SH-SY5Y (cell line): ENCODE measurements around the gene XYLT1.

Experiments used
- GATA2 ChIP-seq: IDR thresholded peaks from 2 replicates; pipeline ENCODE4 v1.6.1; 2011; ENCODE audit warnings: mild to moderate bottlenecking, low read depth, low read length
- GATA3 ChIP-seq: IDR thresholded peaks from 2 replicates; pipeline ENCODE4 v1.6.1; 2011; ENCODE audit warnings: low read depth, mild to moderate bottlenecking, low read length, moderate library complexity

- TF ChIP-seq GATA2 (no peak), GATA3 (no peak)
Observed at GRCh38 chr16:17204206-17204605, 266.6 kb downstream of the XYLT1 start.
